Left lung (tissue), 10 donors: Measurements from ENCODE around the gene GRIK3. TPM values are rescaled to one million over a fixed set of nuclear protein-coding genes. Genes with fewer than 3 reads are reported as not detected.
"Not testable (repeated sequence)": the region's sequence is repeated elsewhere in the genome, so short reads cannot be mapped to it uniquely, and the experiment has no call there.

Source experiments
- ATAC-seq: fragments of 200-7000 bp; cut with Tn5 transposase; one replicate; pipeline ENCODE4 v1.9.1; 2020; ENCODE audit warnings: moderate library complexity
- DNase-seq, 4 donors: peaks; one replicate each; pipeline ENCODE4 v3.0.0-alpha.2; 2013 to 2020
- H3K27ac ChIP-seq, 2 donors: fragments of 200-600 bp; sonication (generic) in 1 of 2; one replicate each; pipeline versions ENCODE4 v1.5.0 to v1.8.0; 2020 to 2021
- H3K27me3 ChIP-seq, 2 donors: fragments of 200-600 bp; sonication (generic) in 1 of 2; one replicate each; pipeline versions ENCODE4 v1.5.0 to v1.8.0; 2020 to 2021
- H3K36me3 ChIP-seq, 2 donors: fragments of 200-600 bp; sonication (generic) in 1 of 2; one replicate each; pipeline versions ENCODE4 v1.5.0 to v1.8.0; 2020 to 2021
- H3K4me1 ChIP-seq, 2 donors: fragments of 200-600 bp; one replicate each; pipeline ENCODE4 v1.8.0; 2021
- H3K4me3 ChIP-seq, 2 donors: fragments of 200-600 bp; sonication (generic) in 1 of 2; one replicate each; pipeline versions ENCODE4 v1.5.0 to v1.8.0; 2020 to 2021; ENCODE audit warnings: mild to moderate bottlenecking in 1 of 2
- H3K9me3 ChIP-seq, 2 donors: fragments of 200-600 bp; sonication (generic) in 1 of 2; one replicate each; pipeline versions ENCODE4 v1.5.0 to v1.8.0; 2020 to 2021
- CTCF ChIP-seq, 2 donors: fragments of 200-600 bp; sonication (generic) in 1 of 2; IDR thresholded peaks; one replicate each; pipeline versions ENCODE4 v1.5.0 to v1.8.0; 2021; ENCODE audit warnings: antibody characterized with exemption in 2 of 2
- intact Hi-C, 2 donors: fragments of 100-400 bp; cut with DNase I; formaldehyde crosslinking; loops; one replicate each; pipeline versions ENCODE4 v1.11.2 to v1.14.2; 2022
- polyA plus RNA-seq, 6 donors: library from polyadenylated mRNA; unstranded; fragments of 120-200 nt; gene quantifications; one replicate each; pipeline ENCODE4 v1.2.1, GENCODE V29; 2013; ENCODE audit not compliant: insufficient read length in 6 of 6
- total RNA-seq, 2 donors: library from RNA; stranded (reverse); fragmentation: NEBNext Ultra II Directional; extraction: Animal tissue kit (Norgen Biotek cat#: 25700); gene quantifications; one replicate each; pipeline ENCODE4 v1.2.1, GENCODE V29; 2021
- donor health status: DM: no; HTN: yes; CAD: no.
- donor health status: DM: no; HTN: no; CAD: no.

Gene GRIK3
- total and polyA plus RNA-seq, 8 donors = 0.18 to 1.2 (median 0.48) TPM; not detected in 1

DNA sequence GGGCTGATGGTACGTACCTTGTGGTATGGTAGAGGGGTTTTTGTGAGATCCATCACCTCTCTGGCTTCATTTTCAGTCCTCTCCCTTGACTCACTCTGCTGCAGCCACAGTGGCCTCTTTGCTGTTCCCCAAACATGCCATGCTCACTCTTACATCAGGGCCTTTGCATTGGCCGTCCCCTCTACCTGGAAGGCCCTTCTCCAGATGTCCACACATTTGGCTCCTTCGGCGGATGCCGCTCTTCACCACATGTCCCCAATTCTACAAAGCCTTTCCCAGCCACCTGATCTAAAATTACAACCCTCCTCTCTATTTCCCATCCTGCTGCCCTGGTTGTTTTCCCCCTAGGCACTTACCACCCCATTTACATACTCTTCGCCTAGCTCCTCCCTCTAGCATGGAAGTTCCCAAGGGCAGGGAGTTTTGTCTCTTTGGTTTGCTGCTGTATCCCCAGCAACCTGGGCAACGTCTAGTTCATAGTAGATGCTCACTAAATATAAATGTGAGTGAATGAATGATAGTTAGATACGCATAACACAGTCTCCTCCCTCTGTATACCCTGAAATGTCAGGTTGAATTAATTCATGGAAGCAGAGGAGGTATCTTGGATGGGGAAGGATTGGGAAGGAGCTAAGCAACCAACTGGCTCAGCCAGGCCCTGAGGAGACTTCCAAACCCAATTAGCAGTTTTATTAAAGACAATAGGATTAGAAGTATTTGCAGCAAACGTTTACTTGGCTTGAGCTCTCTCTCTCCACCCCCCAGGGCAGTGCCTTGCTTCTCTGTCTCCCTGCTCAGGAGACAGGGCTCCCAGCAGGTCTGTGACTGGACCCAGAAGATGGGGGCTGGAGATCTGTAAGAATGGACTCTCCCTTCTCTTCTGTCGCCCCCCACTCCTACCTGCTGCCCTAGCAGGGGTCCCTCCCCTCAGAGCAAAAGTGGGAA lies 264.2 kb downstream of the GRIK3 start:
- Histone ChIP-seq H3K27me3 (peaks cover 20 to 59% of the 10 kb centered on the region in 2 donors), H3K9me3 (no peaks in the 10 kb centered on the region)

DNA sequence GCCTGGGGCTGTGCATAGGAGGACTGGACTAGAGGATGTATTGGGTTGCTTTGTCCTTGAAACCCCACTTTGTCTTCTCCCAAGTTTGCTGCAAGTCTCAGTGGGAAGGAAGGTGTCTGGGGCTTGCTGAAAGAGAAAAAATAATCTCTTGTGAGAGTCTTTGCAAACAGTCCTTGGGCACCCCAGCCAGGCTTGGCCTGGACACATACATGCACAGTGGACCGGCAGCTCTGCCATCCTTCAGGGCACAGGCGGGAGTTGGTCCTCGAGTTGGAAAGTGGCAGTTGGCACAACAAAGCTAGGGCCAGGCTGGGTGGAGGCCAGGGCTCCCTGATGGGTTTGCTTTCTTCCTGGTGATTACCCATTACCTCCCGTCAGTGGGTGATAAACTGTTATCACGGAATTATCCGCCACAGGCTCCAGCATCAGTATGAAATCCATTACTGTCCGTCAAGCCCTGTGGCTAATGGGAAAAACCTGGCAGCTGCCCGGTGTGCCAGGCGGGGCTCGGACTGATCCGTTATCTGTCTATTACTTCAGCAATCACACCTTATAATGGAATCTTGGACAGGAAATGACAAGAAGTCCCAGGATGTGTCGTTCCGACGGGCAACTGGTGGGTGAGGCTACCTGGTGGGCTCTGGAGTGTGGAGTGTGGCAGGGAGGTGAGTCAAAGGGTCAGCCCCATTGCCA lies 265.7 kb downstream of the GRIK3 start:
- Histone ChIP-seq H3K4me1 (no peaks in the 10 kb centered on the region), H3K27ac (no peak overlapping the region), H3K9me3 (no peaks in the 10 kb centered on the region), H3K4me3 (no peak overlapping the region), H3K27me3 (peaks cover 20 to 44% of the 10 kb centered on the region in 2 donors), H3K36me3 (no peaks in the 10 kb centered on the region)
- DNase-seq = no peak
- no peak for TF ChIP-seq CTCF (IDR thresholded peaks at IDR 0.05)
- no peak for ATAC-seq
- intact Hi-C loops = no loop called here

More for the DNA sequence above, 264.2 kb downstream of the GRIK3 start:
- no peak overlapping the region for H3K27ac ChIP-seq
- TF ChIP-seq CTCF (IDR thresholded peaks at IDR 0.05) = no peak
- no peak for DNase-seq
- no peak overlapping the region for H3K4me3 ChIP-seq
- intact Hi-C loops = no loop called here
- H3K4me1 ChIP-seq = no peaks in the 10 kb centered on the region
- ATAC-seq = no peak
- H3K36me3 ChIP-seq = no peaks in the 10 kb centered on the region

DNA sequence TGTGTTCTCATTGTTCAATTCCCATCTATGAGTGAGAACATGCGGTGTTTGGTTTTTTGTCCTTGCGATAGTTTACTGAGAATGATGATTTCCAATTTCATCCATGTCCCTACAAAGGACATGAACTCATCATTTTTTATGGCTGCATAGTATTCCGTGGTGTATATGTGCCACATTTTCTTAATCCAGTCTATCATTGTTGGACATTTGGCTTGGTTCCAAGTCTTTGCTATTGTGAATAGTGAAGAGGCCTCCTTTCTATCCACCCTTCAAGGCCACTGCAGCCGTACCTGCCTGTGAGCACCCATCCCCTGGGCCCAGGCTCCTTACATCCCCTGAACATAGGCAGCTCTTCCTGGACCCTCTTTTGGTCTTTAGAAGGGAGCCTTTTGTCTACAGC lies 266.9 kb downstream of the GRIK3 start:
- H3K4me3 ChIP-seq, ATAC-seq, H3K9me3 ChIP-seq, H3K4me1 ChIP-seq, H3K27ac ChIP-seq, H3K36me3 ChIP-seq, intact Hi-C loops: not testable (repeated sequence)
- peak in 1 of 4 donors; percentile 13 for DNase-seq
- peaks cover 20 to 32% of the 10 kb centered on the region in 2 donors for H3K27me3 ChIP-seq

GRCh38 chr1:36766481-36766880 lies 267.8 kb downstream of the GRIK3 start:
- no peak for DNase-seq

GRCh38 chr1:36765785-36766300 lies 268.5 kb downstream of the GRIK3 start:
- ATAC-seq (no peak), DNase-seq (no peak)
- no peaks in the 10 kb centered on the region for H3K9me3 ChIP-seq
- no peak for TF ChIP-seq CTCF (IDR thresholded peaks at IDR 0.05)
- no peaks in the 10 kb centered on the region for H3K36me3 ChIP-seq
- H3K4me3 ChIP-seq = no peak overlapping the region
- intact Hi-C loops = no loop called here
- H3K27me3 ChIP-seq = peaks cover 5 to 16% of the 10 kb centered on the region in 2 donors
- H3K4me1 ChIP-seq = no peaks in the 10 kb centered on the region
- no peak overlapping the region for H3K27ac ChIP-seq

More at GRCh38 chr1:36766481-36766880, 267.8 kb downstream of the GRIK3 start:
- intact Hi-C loops = no loop called here
- Histone ChIP-seq H3K4me1 (no peaks in the 10 kb centered on the region), H3K4me3 (no peak overlapping the region), H3K36me3 (no peaks in the 10 kb centered on the region), H3K9me3 (no peaks in the 10 kb centered on the region), H3K27me3 (peaks cover 12 to 23% of the 10 kb centered on the region in 2 donors), H3K27ac (no peak overlapping the region)
- ATAC-seq = no peak
- TF ChIP-seq CTCF (IDR thresholded peaks at IDR 0.05) = no peak
